Neural progenitor cell (in vitro differentiated cells): ENCODE data around the gene FXYD2. TPM values are rescaled to one million over a fixed set of nuclear protein-coding genes. Genes with fewer than 3 reads are reported as not detected.

ENCODE experiments used
- DNase-seq: peaks from one replicate; pipeline ENCODE4 v3.0.0-alpha.2; 2016; ENCODE audit warnings: low spot score
- H2AFZ ChIP-seq: fragments of 200-600 bp; sonication (generic); replicated peaks from 2 replicates; pipeline ENCODE4 v1.6.1; 2016; ENCODE audit warnings: antibody characterized with exemption
- H3F3A ChIP-seq: fragments of 200-600 bp; sonication (generic); 2 replicates; pipeline ENCODE4 v1.6.1; 2016; ENCODE audit warnings: antibody characterized with exemption, low read depth
- H3K27ac ChIP-seq: fragments of 200-600 bp; sonication (generic); 2 replicates; pipeline ENCODE4 v1.5.1; 2016; ENCODE audit warnings: mild to moderate bottlenecking
- H3K27me3 ChIP-seq: fragments of 200-600 bp; sonication (generic); 2 replicates; pipeline ENCODE4 v1.6.1; 2016; ENCODE audit warnings: mild to moderate bottlenecking, moderate library complexity
- H3K36me3 ChIP-seq: fragments of 200-600 bp; sonication (generic); 2 replicates; pipeline ENCODE4 v1.5.1; 2016
- H3K4me1 ChIP-seq: fragments of 200-600 bp; sonication (generic); 2 replicates; pipeline ENCODE4 v1.6.1; 2016; ENCODE audit warnings: mixed run types
- H3K4me2 ChIP-seq: fragments of 200-600 bp; sonication (generic); 2 replicates; pipeline ENCODE4 v1.6.1; 2016
- H3K4me3 ChIP-seq: fragments of 200-600 bp; sonication (generic); 2 replicates; pipeline ENCODE4 v1.5.1; 2016
- H3K79me2 ChIP-seq: fragments of 200-600 bp; sonication (generic); 2 replicates; pipeline ENCODE4 v1.6.1; 2016; ENCODE audit warnings: low read depth
- H3K9ac ChIP-seq: fragments of 200-600 bp; sonication (generic); 2 replicates; pipeline ENCODE4 v1.6.1; 2016
- H3K9me3 ChIP-seq: fragments of 200-600 bp; sonication (generic); 2 replicates; pipeline ENCODE4 v1.5.1; 2016; ENCODE audit warnings: low read depth
- H4K20me1 ChIP-seq: fragments of 200-600 bp; sonication (generic); 2 replicates; pipeline ENCODE4 v1.6.1; 2016; ENCODE audit warnings: low read depth
- H3K27ac Mint-ChIP-seq: 3 replicates; pipeline ENCODE4 v1.8.0; 2021; ENCODE audit warnings: mixed read lengths
- H3K27me3 Mint-ChIP-seq: 2 replicates; pipeline ENCODE4 v1.8.0; 2022; ENCODE audit warnings: low read depth, mild to moderate bottlenecking, inconsistent platforms, moderate library complexity, mixed read lengths; ENCODE audit not compliant: insufficient read depth
- H3K36me3 Mint-ChIP-seq: 3 replicates; pipeline ENCODE4 v1.8.0; 2021; ENCODE audit warnings: mixed read lengths
- H3K4me1 Mint-ChIP-seq: 3 replicates; pipeline ENCODE4 v1.8.0; 2021; ENCODE audit warnings: mixed read lengths
- H3K4me3 Mint-ChIP-seq: 3 replicates; pipeline ENCODE4 v1.8.0; 2021; ENCODE audit warnings: mild to moderate bottlenecking, moderate library complexity, mixed read lengths
- H3K9me3 Mint-ChIP-seq: 3 replicates; pipeline ENCODE4 v1.8.0; 2020; ENCODE audit warnings: mixed read lengths
- EZH2 ChIP-seq: fragments of 200-600 bp; sonication (generic); IDR thresholded peaks from 2 replicates; pipeline ENCODE4 v1.6.1; 2017; ENCODE audit warnings: antibody characterized with exemption, mild to moderate bottlenecking, moderate library complexity
- EZH2phosphoT487 ChIP-seq: fragments of 200-600 bp; sonication (generic); IDR thresholded peaks from 2 replicates; pipeline ENCODE4 v1.6.1; 2017; ENCODE audit warnings: antibody characterized with exemption
- total RNA-seq: library from RNA; depleted of rRNA; stranded (reverse); fragments of >200 nt; gene quantifications from 2 replicates; pipeline ENCODE4 v1.2.3, GENCODE V29; 2015; ENCODE audit warnings: low replicate concordance
- TF ChIP-seq, protein P1 (sequence below): fragments of 200-600 bp; sonication (generic); IDR thresholded peaks from 2 replicates; pipeline ENCODE4 v1.5.1; 2017; ENCODE audit warnings: antibody characterized with exemption, mild to moderate bottlenecking

Gene FXYD2
- 1.7 and 1.9 TPM in 2 replicates for total RNA-seq

- no peaks in the 10 kb centered on the region for H4K20me1 ChIP-seq
- no peak within 1 kb of the TSS for H3K27ac ChIP-seq
- TF ChIP-seq, protein P1, sequence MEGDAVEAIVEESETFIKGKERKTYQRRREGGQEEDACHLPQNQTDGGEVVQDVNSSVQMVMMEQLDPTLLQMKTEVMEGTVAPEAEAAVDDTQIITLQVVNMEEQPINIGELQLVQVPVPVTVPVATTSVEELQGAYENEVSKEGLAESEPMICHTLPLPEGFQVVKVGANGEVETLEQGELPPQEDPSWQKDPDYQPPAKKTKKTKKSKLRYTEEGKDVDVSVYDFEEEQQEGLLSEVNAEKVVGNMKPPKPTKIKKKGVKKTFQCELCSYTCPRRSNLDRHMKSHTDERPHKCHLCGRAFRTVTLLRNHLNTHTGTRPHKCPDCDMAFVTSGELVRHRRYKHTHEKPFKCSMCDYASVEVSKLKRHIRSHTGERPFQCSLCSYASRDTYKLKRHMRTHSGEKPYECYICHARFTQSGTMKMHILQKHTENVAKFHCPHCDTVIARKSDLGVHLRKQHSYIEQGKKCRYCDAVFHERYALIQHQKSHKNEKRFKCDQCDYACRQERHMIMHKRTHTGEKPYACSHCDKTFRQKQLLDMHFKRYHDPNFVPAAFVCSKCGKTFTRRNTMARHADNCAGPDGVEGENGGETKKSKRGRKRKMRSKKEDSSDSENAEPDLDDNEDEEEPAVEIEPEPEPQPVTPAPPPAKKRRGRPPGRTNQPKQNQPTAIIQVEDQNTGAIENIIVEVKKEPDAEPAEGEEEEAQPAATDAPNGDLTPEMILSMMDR: no peak
- TF ChIP-seq EZH2: no peak
- no peak for TF ChIP-seq EZH2phosphoT487
- no peaks in the 10 kb centered on the region for H3K9me3 ChIP-seq
- H2AFZ ChIP-seq: no peak within 1 kb of the TSS
- H3K4me2 ChIP-seq: no peak within 1 kb of the TSS
- Mint-ChIP-seq H3K36me3 (no peaks in the 10 kb centered on the region), H3K27ac (no peak within 1 kb of the TSS), H3K4me3 (no peak within 1 kb of the TSS), H3K27me3 (peaks cover 2% of the 10 kb centered on the region), H3K9me3 (no peaks in the 10 kb centered on the region), H3K4me1 (peaks cover 13% of the 10 kb centered on the region)
- H3K79me2 ChIP-seq: no peaks in the 10 kb centered on the region
- H3K27me3 ChIP-seq: no peaks in the 10 kb centered on the region
- H3K4me3 ChIP-seq: no peak within 1 kb of the TSS
- H3K4me1 ChIP-seq: no peaks in the 10 kb centered on the region
- H3K36me3 ChIP-seq: no peaks in the 10 kb centered on the region
- no peak for DNase-seq
- H3K9ac ChIP-seq: no peak within 1 kb of the TSS
- H3F3A ChIP-seq: no peaks in the 10 kb centered on the region
Observed at GRCh38 chr11:117824571-117825537, at the start of gene FXYD2. Gene FXYD2 (minus strand): TSS chr11:117824744. CDS start chr11:117824678, 66 bp downstream.

- Histone ChIP-seq H3F3A (peaks cover 32% of the 10 kb centered on the region), H3K9me3 (no peaks in the 10 kb centered on the region), H3K9ac (no peak overlapping the region), H3K79me2 (peaks cover 76% of the 10 kb centered on the region), H3K4me1 (peaks cover 68% of the 10 kb centered on the region), H3K27ac (no peak overlapping the region), H3K27me3 (peaks cover 17% of the 10 kb centered on the region), H3K4me2 (peak overlapping the region; percentile 89), H4K20me1 (peaks cover 61% of the 10 kb centered on the region), H3K4me3 (no peak overlapping the region), H2AFZ (no peak overlapping the region), H3K36me3 (no peaks in the 10 kb centered on the region)
- Mint-ChIP-seq H3K9me3 (no peaks in the 10 kb centered on the region), H3K36me3 (peaks cover 2% of the 10 kb centered on the region), H3K4me3 (no peak overlapping the region), H3K4me1 (peaks cover 68% of the 10 kb centered on the region), H3K27ac (no peak overlapping the region), H3K27me3 (peaks cover 20% of the 10 kb centered on the region)
- DNase-seq: no peak
- TF ChIP-seq EZH2 (no peak), EZH2phosphoT487 (no peak)
- TF ChIP-seq, protein P1: no peak
Observed at GRCh38 chr11:117873828-117874125, 49.2 kb upstream of the FXYD2 start.

DNA sequence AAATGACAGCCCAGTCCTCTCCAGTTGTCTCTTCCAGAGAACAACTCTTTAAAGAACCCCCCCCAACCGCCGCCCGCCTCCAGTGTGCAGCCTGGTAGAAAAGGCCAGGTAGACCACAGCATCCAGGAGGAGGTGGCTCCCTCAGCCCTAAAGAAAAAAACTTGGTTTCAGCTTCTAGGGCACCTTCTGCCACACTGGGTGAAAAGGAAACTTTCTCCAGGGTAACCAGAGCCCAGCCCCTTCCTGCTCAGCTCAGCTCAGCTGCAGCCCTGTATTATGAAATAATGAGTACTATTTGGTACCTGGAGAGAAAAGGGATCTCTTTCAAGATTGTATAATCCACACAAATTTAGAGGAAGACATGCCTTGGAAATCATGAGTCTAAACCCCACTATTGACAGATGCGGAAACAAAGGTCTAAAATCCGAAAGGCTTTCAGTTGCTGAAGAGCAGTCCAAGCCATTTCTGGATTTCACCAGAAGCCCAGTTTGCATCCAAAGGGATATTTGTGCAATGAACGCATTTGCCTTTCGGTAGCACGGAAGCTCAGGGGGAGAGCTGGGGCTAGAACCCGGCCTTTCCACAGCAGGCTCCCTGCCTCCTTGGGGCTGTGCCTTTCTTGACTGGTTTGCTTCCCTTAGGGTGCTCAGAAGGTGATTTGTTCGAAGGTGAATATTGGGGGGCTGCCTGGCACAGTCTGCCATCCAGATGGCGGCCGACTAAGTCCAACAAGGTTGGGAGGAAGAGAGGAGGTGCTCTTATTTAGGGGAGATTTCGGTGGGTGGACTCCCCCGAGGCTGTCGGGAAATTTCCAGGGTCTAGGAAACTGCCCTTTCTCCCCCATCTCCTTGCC lies 48.7 kb upstream of the FXYD2 start:
- Histone ChIP-seq H3K4me3 (no peak overlapping the region), H3K9ac (no peak overlapping the region), H3K4me2 (peak overlapping the region; percentile 89), H3K4me1 (peaks cover 71% of the 10 kb centered on the region), H4K20me1 (peaks cover 67% of the 10 kb centered on the region), H3F3A (peaks cover 28% of the 10 kb centered on the region), H3K27ac (no peak overlapping the region), H3K79me2 (peaks cover 82% of the 10 kb centered on the region), H3K9me3 (no peaks in the 10 kb centered on the region), H3K27me3 (peaks cover 11% of the 10 kb centered on the region), H2AFZ (no peak overlapping the region), H3K36me3 (no peaks in the 10 kb centered on the region)
- Mint-ChIP-seq H3K36me3 (peaks cover 4% of the 10 kb centered on the region), H3K27me3 (peaks cover 18% of the 10 kb centered on the region), H3K9me3 (no peaks in the 10 kb centered on the region), H3K4me3 (peak overlapping the region; percentile 44), H3K4me1 (peaks cover 73% of the 10 kb centered on the region), H3K27ac (no peak overlapping the region)
- no peak for DNase-seq
- TF ChIP-seq, protein P1: no peak
- no peak for TF ChIP-seq EZH2phosphoT487
